Epidermal melanocyte (primary cell): Measurements from ENCODE around the gene RAPGEF2.
"Not testable (repeated sequence)": the region's sequence is repeated elsewhere in the genome, so short reads cannot be mapped to it uniquely, and the experiment has no call there.

Experiments used
- DNase-seq: peaks from one replicate; pipeline ENCODE4 v3.0.0; 2011; ENCODE audit warnings: low spot score; ENCODE audit not compliant: insufficient read length

The RAPGEF2 gene

GRCh38 chr4:159303435-159303834, 200.6 kb downstream of the RAPGEF2 start:
- no peak for DNase-seq

DNA sequence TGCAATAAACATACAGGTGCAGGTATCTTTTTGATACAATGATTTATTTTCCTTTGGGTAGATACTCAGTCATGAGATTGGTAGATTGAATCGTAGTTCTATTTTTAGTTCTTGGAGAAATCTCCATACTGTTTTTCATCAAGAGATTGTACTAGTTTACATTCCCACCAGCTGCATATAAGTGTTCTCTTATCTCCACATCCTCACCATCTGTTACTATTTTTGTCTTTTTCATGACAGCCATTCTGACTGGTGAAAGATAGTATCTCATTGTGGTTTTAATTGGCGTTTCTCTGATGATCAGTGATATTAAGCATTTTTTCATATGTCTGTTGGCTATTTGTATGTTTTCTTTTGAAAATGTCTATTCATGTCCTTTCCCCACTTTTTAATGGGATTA, 202.2 kb downstream of the RAPGEF2 start:
- no peak for DNase-seq

GRCh38 chr4:159307929-159308328, 205.1 kb downstream of the RAPGEF2 start:
- DNase-seq: no peak

DNA sequence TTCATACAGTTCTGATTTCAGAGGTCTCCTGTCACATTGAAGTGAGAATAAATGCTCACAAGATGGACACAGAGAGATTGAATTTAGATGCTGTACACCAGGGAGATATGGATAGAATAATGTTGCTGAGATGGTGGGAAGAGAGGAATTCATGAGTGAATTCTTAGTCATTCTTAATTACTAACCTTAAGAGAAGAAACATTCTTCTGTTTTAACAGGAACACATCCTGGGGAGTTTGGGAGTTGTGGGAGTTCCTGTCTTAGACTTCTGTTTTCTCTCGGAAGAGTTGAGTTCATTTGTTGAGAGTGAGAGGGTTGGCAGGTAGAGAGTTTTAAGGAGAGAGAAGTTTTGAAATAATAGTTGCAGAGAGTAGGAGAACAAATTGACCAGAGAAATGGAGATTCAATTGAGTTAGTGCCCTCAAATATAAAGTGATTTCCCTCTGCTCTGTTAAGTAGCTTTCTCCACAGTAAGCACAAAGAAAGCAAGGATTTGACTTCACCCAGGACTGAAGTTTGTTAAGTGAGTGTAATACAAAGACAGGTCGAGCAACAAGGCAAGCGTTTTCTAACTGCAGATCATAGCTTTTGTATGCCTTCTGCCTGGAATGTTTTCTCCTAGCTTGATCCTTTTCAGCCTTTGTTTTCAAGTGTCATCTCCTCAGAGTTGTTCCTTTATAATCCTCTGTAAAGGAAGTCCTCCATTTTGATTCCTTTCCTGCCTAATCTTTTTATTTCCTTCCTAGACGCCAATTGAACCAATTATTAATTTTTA, 205.9 kb downstream of the RAPGEF2 start:
- DNase-seq: no peak

DNA sequence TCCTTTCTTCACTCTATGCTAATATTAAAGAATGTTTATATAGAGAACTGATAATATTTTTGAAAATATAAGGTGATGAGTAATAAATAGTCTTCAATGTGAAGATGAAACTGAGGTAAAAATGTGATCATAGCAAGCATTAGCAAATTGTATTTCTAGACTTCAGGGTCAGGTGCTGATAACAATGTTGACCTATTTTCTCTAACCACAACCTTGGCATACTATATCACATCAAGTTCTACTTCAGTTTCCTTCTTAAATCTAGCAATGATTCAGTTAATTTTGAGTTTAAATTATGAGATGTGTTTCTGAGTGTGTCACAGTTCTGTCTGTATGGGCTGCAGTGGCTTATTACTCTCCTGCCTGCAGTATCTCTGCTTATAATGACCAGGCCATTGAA, 209.4 kb downstream of the RAPGEF2 start:
- DNase-seq: no peak

- not testable (repeated sequence) for DNase-seq
These were observed 213.0 kb downstream of the RAPGEF2 start for GRCh38 chr4:159315879-159316278.

GRCh38 chr4:159317203-159317602, 214.3 kb downstream of the RAPGEF2 start:
- DNase-seq: no peak

- no peak for DNase-seq
These were observed 216.1 kb downstream of the RAPGEF2 start for GRCh38 chr4:159319027-159319426.

- no peak for DNase-seq
These were observed 223.6 kb downstream of the RAPGEF2 start for GRCh38 chr4:159326480-159326879.

GRCh38 chr4:159328766-159329165, 225.9 kb downstream of the RAPGEF2 start:
- DNase-seq: no peak

DNA sequence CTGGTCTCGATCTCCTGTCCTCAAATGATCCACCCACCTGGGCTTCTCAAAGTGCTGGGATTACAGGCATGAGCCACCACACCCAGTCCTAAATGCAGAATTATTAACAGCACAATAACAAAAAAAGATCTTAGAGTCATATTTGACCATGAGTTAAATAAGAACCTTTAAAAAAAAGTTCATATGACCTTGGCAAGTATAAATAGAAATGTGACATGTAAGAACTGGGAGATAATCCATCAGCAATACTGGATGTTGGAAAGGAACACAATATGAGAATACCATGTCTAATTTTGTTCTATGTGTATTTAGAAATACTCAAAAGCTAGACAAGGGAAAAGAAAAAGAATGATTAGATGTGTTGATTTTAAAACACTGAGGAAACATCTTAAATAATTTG, 231.6 kb downstream of the RAPGEF2 start:
- no peak for DNase-seq

- DNase-seq: no peak
These were observed 234.2 kb downstream of the RAPGEF2 start for GRCh38 chr4:159337041-159337440.

DNA sequence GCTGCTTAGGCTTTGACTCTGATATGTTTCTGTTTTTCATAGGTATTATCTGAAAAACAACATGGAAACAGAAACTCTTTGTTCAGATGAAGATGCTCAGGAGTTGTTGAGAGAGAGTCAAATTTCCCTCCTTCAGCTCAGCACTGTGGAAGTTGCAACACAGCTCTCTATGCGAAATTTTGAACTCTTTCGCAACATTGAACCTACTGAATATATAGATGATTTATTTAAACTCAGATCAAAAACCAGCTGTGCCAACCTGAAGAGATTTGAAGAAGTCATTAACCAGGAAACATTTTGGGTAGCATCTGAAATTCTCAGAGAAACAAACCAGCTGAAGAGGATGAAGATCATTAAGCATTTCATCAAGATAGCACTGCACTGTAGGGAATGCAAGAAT, 238.6 kb downstream of the RAPGEF2 start:
- DNase-seq: no peak

DNA sequence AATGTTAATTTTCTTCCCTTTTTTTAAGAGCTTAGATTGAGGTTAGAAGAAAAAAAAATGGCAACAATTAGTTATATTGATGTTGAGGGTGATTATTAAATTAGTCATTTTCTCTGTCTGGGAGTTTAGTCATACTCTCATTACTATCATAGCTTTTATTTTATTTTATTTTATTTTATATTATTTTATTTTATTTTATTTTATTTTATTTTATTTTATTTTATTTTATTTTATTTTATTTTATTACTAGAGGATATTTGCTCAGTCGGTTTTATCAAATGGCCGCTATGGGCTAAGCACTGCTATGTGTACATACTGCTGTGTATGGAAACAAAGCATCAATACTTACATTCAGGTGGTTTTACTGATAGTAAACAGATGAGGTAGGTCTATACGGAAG, 239.5 kb downstream of the RAPGEF2 start:
- no peak for DNase-seq

- DNase-seq: no peak
These were observed 240.2 kb downstream of the RAPGEF2 start for GRCh38 chr4:159343116-159343515.

- DNase-seq: no peak
These were observed 242.0 kb downstream of the RAPGEF2 start for GRCh38 chr4:159344877-159345276.

DNA sequence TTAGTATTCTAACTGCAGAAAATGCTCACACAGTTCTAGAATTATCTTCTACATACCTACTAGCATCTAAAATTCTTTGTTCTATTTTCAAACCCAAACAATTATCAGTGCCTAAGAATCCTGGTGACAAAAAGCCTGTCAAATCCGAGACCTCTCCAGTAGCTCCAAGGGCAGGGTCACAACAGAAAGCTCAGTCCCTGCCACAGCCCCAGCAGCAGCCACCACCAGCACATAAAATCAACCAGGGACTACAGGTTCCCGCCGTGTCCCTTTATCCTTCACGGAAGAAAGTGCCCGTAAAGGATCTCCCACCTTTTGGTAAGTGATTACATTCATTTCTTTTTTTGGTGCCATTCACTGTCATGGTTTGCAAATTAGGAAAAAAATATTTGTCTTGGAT, 243.8 kb downstream of the RAPGEF2 start:
- DNase-seq: no peak

DNA sequence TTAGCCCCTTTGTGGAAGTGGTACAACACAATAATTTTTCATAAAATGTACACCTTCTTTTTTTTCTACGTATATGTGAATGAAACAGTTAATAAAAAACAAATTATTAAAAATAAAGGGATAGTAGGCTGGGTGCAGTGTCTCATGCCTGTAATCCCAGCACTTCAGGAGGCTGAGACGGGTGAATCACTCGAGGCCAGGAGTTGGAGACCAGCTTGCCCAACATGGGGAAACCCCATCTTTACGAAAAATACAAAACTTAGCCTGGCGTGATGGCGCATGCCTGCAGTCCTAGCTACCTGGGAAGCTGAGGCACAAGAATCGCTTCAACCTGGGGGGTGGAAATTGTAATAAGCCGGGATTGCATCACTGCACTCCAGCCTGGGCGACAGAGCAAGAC, 244.9 kb downstream of the RAPGEF2 start:
- no peak for DNase-seq

- no peak for DNase-seq
These were observed 246.5 kb downstream of the RAPGEF2 start for GRCh38 chr4:159349332-159349731.

DNA sequence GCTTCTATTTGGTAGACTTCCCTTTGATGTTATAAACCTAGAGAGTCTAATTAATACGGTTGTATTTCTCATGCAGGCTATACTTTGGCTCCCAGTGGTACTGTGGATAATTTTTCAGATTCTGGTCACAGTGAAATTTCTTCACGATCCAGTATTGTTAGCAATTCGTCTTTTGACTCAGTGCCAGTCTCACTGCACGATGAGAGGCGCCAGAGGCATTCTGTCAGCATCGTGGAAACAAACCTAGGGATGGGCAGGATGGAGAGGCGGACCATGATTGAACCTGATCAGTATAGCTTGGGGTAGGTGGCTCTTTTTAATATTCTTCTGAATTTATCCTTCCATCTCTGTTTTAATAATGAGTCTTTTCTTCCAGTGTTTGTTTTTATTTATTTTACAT, 249.7 kb downstream of the RAPGEF2 start:
- no peak for DNase-seq

GRCh38 chr4:159353422-159354116, 250.7 kb downstream of the RAPGEF2 start:
- DNase-seq: no peak

DNA sequence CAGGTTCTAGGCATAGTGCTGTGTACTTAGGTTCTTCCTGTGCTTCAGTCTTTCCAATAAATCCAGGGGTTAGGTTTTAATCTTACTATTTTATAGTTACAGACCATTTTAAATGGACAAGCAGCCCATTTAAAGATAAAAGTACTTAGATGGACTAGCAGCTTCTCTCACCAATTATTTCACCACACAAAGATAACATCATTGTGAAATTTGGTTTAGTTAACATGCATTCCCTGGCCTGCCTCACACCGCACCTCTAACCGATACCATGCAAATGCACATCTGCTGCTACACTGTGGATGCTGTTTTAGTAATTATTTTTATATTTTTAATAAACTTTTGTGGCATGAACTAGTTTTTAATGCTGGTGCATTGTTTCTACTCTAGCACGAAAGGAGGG, 252.6 kb downstream of the RAPGEF2 start:
- no peak for DNase-seq

DNA sequence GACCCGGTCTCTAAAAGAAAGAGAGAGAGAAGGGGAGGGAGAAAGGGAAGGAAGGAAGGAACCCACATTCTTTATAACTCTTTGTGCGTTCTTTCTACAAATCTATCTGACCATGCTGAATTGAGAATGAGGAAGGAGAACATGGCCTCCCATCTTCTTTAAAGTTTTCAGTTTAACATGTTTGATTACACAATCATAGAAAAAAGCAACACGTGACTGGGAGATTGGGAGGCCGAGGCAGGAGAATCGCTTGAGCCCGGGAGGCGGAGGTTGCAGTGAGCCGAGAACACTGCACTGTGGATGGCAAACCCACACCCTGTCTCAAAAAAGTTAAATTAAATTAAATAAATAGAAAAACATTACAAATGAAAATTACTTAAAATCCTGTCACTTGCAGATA, 254.5 kb downstream of the RAPGEF2 start:
- DNase-seq: no peak
